NCI-H187 treated with DMSO at 0.1 percent for 48 hours (cell line): ENCODE data around the gene GMDS.

Source experiments
- DNase-seq: peaks from one replicate; lab custom pipeline; 2025; lab: John Stamatoyannopoulos, UW

GMDS gene

GRCh38 chr6:1602049-1602713 lies 643.2 kb downstream of the GMDS start:
- DNase-seq = no peak

GRCh38 chr6:1601158-1602048 lies 644.0 kb downstream of the GMDS start:
- no peak for DNase-seq

- no peak for DNase-seq
Measured at GRCh38 chr6:1600764-1601157, 644.6 kb downstream of the GMDS start.

GRCh38 chr6:1600063-1600763 lies 645.2 kb downstream of the GMDS start:
- no peak for DNase-seq

GRCh38 chr6:1599469-1599868 lies 645.9 kb downstream of the GMDS start:
- no peak for DNase-seq

- DNase-seq = no peak
Measured at GRCh38 chr6:1598886-1599285, 646.5 kb downstream of the GMDS start.

- no peak for DNase-seq
Measured at GRCh38 chr6:1598433-1598832, 647.0 kb downstream of the GMDS start.

GRCh38 chr6:1597924-1598323 lies 647.5 kb downstream of the GMDS start:
- DNase-seq = no peak

- no peak for DNase-seq
Measured at GRCh38 chr6:1597121-1597744, 648.2 kb downstream of the GMDS start.

GRCh38 chr6:1596088-1596852 lies 649.1 kb downstream of the GMDS start:
- no peak for DNase-seq

- DNase-seq = no peak
Measured at GRCh38 chr6:1595271-1596087, 649.9 kb downstream of the GMDS start.

- DNase-seq = no peak
Measured at GRCh38 chr6:1594445-1595200, 650.8 kb downstream of the GMDS start.

GRCh38 chr6:1593958-1594314 lies 651.5 kb downstream of the GMDS start:
- no peak for DNase-seq

- no peak for DNase-seq
Measured at GRCh38 chr6:1593286-1593957, 652.0 kb downstream of the GMDS start.

GRCh38 chr6:1592852-1593251 lies 652.6 kb downstream of the GMDS start:
- DNase-seq = no peak

GRCh38 chr6:1591926-1592325 lies 653.5 kb downstream of the GMDS start:
- no peak for DNase-seq

- no peak for DNase-seq
Measured at GRCh38 chr6:1591243-1591642, 654.2 kb downstream of the GMDS start.

GRCh38 chr6:1590580-1590979 lies 654.8 kb downstream of the GMDS start:
- no peak for DNase-seq

GRCh38 chr6:1589208-1589607 lies 656.2 kb downstream of the GMDS start:
- no peak for DNase-seq
